HG03342 (cell line): ENCODE data around the gene SPTBN5.

Source experiments
- ATAC-seq: cut with Tn5 transposase; IDR thresholded peaks from one replicate; pipeline ENCODE4 v1.9.1; 2021; ENCODE audit warnings: mild to moderate bottlenecking, moderate library complexity; ENCODE audit not compliant: unreplicated experiment

Gene SPTBN5

GRCh38 chr15:41827290-41827879 is 66.5 kb downstream of the SPTBN5 start:
- no peak for ATAC-seq

GRCh38 chr15:41825572-41826535 is 68.0 kb downstream of the SPTBN5 start:
- no peak for ATAC-seq

- no peak for ATAC-seq
These were observed 68.7 kb downstream of the SPTBN5 start for GRCh38 chr15:41825145-41825544.

DNA sequence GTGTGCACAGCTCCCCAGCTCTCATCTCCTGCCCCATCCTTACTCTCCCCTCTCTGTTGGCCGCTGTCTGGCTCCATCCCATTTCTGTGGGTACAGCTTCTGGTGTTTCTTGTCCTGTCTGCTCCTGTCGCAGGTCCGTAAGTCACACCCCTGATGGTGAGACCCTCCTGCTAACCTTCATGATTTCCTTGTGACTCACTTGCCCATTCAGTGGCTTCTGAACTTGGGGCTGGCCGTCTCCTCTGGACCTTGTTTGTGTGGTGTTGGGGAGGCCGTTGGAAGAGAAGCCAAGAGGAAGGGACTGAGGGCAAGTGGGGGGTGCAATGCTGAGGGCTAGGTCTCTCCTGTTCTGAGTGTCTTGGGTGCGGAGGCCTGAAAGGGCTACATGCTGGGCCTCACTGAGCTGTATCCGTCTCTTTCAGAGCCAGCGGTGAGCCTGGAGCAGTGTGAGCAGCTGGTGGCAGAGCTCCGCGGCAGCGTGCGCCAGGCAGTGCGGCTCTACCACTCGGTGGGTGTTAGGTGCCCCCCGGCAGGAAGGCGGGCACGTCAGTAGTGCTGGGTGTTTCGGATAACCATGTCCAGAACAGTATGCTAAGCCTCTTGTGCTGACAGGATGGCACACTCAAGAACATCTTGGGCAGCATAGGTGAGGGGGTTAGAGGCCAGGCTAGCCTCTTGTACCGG is 69.6 kb downstream of the SPTBN5 start:
- no peak for ATAC-seq

- no peak for ATAC-seq
These were observed 70.4 kb downstream of the SPTBN5 start for GRCh38 chr15:41823502-41823901.

DNA sequence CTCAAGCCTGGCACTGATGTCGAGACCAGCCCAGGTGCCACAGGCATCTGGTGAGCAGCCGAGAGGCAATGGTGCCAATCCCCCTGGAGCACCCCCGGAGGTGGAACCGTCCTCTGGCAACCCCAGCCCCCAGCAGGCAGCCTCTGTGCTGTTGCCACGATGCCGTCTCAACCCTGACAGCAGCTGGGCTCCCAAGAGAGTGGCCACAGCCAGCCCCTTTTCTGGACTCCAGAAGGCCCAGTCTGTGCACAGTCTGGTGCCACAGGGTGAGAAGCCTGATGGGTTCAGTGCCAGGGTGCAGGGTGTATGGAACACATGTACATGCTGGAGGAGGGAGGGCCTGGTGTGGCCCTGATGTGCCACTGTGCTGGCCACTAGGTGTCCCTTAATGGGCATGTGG is 70.9 kb downstream of the SPTBN5 start:
- ATAC-seq = no peak

- no peak for ATAC-seq
These were observed 71.4 kb downstream of the SPTBN5 start for GRCh38 chr15:41822471-41822870.

DNA sequence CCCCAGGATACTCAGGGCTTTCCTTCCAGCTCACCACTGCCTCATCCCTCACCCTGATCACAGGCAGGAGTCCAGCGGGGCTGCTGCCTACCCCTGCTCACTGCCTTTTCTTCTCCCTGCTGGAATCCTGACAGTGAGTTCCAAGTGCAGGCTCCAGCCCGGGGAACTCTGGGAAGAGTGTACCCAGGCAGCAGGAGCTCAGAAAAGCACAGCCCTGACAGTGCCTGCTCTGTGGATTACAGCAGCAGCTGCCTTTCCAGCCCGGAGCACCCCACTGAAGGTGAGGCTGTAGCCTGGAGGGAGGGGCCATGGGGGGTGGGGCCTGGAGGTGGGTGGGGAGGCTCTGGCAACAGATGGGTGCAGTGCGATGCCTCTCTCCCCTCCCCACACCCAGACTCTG is 72.0 kb downstream of the SPTBN5 start:
- ATAC-seq = no peak

DNA sequence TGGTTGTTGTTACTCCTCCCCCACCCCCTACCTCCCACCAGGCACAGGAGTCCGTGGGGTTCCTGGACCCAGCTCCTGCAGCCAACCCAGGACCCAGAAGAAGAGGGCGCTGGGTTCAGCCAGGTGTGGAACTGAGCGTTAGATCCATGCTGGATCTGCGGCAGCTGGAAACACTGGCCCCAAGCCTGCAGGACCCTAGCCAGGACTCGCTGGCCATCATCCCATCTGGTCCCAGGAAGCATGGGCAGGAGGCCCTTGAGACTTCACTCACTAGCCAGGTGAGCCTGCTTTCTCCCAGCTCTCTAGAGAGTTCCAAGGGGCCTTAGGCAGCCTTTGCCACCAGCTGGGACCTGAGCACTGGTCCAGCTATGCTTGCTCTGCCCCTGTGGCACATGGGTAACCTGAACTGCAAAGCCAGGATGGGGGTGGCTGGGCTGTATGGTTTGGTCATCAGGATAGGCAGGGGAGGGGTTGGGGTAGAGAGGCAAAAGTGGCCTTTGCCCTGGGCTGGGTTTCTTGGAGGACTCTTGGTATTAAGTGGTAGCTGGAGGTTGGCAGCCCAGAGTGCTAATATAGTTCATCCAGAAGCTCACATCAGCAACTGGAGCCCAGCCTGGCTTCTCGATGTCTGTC is 72.9 kb downstream of the SPTBN5 start:
- no peak for ATAC-seq

GRCh38 chr15:41819455-41820050 is 74.3 kb downstream of the SPTBN5 start:
- no peak for ATAC-seq

DNA sequence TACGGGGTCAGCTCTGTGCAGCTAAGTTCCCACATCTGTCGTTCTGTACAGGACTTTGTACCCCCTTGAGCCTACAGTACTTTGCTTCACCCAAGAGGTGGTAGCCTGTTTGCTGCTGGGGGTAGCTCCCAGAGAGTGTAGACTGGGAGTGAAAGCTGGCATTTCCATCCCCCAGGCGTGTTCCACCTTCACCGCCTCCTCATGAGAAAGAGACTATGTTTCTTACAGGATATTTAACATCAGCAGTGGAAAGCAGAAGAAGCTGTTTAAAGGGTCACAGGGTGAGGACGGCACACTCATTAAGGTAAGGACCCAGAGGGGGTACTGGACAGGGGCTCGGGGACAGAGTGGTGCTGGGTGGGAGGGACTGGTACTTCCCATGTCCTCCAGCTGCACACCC is 76.1 kb downstream of the SPTBN5 start:
- ATAC-seq = no peak

DNA sequence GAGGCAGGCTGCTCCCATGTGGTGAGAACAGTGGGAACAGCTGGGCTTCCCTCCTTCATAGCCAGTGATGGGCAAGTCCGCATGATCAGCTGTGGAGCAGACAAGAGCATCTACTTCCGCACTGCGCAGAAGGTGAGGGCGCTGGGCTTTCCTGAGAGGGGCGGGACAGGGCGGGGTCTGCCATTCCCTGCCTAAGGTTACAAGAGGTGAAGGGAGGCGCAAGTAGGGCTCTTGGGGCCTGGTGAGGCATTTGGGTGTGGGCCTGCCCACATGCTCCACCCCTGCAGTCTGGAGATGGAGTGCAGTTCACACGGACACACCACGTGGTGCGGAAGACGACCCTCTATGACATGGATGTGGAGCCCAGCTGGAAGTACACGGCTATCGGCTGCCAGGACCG is 76.5 kb downstream of the SPTBN5 start:
- no peak for ATAC-seq

DNA sequence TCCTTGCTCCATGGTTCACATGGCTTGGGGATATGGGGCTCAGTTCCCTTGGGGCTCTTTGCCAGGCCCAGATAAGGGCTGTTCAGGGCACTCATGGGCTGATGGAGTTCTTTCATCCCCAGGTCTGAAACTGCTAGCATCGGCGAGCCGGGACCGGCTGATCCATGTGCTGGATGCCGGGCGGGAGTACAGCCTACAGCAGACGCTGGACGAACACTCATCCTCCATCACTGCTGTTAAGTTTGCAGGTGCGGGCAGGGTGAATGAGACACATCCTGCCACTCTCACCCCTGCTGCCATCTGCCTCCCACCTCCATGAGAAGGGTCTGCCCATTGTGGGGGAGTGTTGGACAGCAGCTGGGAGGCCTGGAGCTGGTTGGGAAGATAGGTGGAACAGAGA is 77.1 kb downstream of the SPTBN5 start:
- ATAC-seq = no peak

DNA sequence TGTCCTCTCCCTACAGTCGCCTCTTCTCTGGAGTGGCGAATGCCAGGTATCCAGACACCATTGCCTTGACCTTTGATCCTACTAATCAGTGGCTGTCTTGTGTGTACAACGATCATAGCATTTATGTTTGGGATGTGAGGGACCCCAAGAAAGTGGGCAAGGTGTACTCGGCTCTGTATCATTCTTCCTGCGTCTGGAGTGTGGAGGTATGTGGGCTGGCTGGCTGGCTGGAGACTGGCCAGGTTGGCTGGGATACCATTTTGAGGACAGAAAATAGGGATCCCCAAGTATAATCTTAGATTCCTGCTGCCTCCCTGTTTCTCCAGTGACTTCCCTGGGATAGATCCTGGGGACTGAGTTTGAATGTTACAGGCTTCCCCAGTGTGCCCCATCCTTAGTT is 79.3 kb downstream of the SPTBN5 start:
- no peak for ATAC-seq

DNA sequence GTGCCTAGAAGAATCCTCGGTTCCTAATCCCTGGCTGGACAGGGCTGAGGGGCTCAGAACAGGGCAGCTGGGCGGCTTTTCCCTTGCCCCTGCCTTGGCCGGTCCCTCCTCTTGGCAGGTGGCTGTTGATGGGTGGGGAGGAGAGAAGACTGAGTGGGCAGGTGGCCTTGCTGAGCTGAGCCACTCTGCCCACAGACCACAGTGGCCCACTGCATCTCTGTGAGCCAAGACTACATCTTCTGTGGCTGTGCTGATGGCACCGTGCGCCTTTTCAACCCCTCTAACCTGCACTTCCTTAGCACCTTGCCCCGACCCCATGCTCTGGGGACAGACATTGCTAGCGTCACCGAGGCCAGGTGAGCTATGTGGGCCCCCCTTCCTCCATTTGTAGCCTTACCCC is 80.4 kb downstream of the SPTBN5 start:
- ATAC-seq = no peak

DNA sequence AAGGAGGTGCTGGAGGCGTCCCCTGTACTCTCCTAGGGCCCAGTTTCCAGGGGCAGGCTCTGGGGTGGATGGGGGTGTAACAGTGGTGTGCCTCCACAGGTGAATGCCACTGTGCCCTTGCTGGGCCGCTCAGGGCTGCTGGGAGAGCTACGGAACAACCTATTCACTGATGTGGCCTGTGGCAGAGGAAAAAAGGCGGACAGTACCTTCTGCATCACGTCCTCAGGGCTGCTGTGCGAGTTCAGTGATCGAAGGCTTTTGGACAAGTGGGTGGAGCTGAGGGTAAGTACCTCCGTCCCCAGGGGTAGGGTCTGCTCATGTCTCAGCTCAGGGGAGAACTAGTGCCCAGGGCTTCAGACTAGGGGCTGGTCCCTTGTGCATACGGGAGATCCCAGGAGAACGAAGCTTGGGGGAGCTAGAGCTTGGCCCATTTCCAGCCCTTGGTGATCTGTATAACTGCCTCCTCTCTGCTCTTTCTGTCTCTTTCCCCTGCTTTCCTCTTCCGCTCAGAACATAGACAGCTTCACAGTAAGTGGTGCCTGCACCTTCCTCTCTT is 81.0 kb downstream of the SPTBN5 start:
- ATAC-seq = no peak

DNA sequence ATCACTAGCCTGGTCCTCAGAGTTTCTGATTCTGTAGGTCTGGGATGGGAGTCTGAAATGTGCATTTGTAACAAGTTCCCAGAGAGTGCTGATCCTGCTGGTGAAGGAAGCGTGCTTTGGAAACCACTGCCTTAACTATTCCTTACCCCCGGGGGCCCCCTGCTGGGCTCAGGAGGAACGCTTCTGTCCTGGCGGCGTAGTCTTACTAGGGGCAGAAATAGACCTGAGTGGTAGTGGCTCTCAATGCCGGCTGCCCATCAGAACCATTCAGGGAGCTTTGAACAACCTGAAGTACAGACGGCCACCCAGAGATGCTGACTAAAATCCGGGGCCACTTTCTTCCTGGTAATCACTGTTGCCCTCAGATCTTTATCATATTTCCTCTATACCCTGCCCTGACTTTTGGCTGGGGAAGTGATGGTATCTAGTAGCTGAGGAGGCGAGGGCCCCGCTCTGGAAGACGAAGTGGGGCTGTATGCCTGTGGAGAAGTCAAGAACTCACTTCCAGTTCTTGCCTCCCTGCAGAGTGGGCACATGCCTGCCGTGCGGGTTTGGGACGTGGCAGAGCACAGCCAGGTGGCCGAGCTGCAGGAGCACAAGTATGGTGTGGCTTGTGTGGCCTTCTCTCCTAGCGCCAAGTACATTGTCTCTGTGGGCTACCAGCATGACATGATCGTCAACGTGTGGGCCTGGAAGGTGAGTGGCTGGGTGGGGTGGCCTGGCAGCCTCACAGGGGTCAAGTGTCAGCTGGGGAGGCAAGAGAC is 82.2 kb downstream of the SPTBN5 start:
- ATAC-seq = no peak

DNA sequence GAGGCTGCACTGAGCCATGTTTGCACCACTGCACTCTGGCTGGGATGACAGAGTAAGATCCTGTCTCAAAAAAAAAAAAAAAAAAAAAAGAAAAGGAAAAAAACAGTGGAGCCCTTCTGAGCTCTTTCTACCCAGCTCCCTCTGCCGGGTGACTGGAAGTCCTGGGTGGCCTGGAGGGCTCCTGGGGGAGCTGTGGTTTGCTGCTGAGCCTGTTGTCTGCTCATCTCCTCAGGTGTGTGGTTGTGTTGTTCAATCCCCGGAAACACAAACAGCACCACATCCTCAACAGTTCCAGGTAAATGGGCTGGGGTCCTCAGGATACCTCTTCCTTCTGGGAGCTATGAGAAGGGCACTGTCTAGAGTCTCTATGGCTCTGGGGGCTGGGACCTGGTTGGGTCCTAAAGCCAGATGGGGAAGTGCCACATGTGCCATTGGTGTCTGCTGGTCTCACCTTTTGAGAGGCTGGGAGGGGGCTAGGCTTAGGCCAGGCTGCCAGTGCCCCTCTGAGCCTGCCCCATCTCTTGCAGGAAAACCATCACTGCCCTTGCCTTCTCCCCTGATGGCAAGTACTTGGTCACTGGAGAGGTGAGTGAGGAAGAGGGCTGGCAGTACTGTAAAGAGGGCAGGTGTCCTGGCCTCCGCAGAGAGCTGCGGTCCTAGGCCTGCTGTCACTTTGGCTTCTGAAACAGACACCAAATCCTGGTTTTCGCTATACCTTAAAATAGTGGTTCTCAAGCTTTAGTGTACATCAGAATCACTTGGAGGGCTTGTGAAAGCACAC is 83.0 kb downstream of the SPTBN5 start:
- no peak for ATAC-seq

- ATAC-seq = no peak
These were observed 84.2 kb downstream of the SPTBN5 start for GRCh38 chr15:41809526-41810220.
